Measurements from ENCODE around the gene HSPB9. TPM values are rescaled to one million over a fixed set of nuclear protein-coding genes. Genes with fewer than 3 reads are reported as not detected.

The HSPB9 gene
- total and polyA plus RNA-seq, 9 of the 15 experiments (the other 6 are each of a cell fraction or from before 2014, with no cell fraction given): 0.04 to 0.16 (median 0.08) TPM; not detected in 3

- TF ChIP-seq, protein P1, sequence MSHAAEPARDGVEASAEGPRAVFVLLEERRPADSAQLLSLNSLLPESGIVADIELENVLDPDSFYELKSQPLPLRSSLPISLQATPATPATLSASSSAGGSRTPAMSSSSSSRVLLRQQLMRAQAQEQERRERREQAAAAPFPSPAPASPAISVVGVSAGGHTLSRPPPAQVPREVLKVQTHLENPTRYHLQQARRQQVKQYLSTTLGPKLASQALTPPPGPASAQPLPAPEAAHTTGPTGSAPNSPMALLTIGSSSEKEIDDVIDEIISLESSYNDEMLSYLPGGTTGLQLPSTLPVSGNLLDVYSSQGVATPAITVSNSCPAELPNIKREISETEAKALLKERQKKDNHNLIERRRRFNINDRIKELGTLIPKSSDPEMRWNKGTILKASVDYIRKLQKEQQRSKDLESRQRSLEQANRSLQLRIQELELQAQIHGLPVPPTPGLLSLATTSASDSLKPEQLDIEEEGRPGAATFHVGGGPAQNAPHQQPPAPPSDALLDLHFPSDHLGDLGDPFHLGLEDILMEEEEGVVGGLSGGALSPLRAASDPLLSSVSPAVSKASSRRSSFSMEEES (CRISPR knock-in tag; IDR thresholded peaks at IDR 0.05): no peak
- TF ChIP-seq NBN (IDR thresholded peaks at IDR 0.05; ENCODE audit: low read depth): no peak
- TF ChIP-seq, protein P2, sequence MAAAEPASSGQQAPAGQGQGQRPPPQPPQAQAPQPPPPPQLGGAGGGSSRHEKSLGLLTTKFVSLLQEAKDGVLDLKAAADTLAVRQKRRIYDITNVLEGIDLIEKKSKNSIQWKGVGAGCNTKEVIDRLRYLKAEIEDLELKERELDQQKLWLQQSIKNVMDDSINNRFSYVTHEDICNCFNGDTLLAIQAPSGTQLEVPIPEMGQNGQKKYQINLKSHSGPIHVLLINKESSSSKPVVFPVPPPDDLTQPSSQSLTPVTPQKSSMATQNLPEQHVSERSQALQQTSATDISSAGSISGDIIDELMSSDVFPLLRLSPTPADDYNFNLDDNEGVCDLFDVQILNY (CRISPR knock-in tag; IDR thresholded peaks at IDR 0.05): no peak
- TF ChIP-seq CCNT2 (IDR thresholded peaks at IDR 0.05; ENCODE audit: borderline replicate concordance, extremely low read depth, insufficient read length, low read depth, low read length): no peak
- TF ChIP-seq HMBOX1 (IDR thresholded peaks at IDR 0.05): no peak
- TF ChIP-seq HDAC6 (IDR thresholded peaks at IDR 0.05; ENCODE audit: low read depth, low read length): no peak
- no peak for TF ChIP-seq BRD4 (IDR thresholded peaks at IDR 0.05)
- no peak for TF ChIP-seq HNRNPH1 (optimal IDR thresholded peaks at IDR 0.05; ENCODE audit: low read depth, low read length)
Observed at GRCh38 chr17:42132941-42133340, 10.3 kb downstream of the HSPB9 start (continued).
